Measurements from ENCODE around the gene TMOD2.

Gene TMOD2

GRCh38 chr15:51750792-51751696, at the start of gene TMOD2:
Gene TMOD2 (plus strand): TSS chr15:51751597. CDS start chr15:51766442, 14,845 bp downstream.
- peak within 1 kb of the TSS; percentile 20 to 64 (median 46); a peak in 18 of 22 replicates for H3K27ac ChIP-seq
- H3K9ac ChIP-seq: peak within 1 kb of the TSS; percentile 68 to 81 (median 79)
- peaks cover 0 to 13% (median 0%) of the 10 kb centered on the region in 11 experiments; a peak in 4 of 22 replicates for H3K27me3 ChIP-seq
- peak within 1 kb of the TSS; percentile 63 to 98 (median 92) for H3K4me2 ChIP-seq
- H4K20me1 ChIP-seq: peaks cover 0 to 6% (median 0%) of the 10 kb centered on the region in 11 experiments; a peak in 3 of 22 replicates
- H3K9me3 ChIP-seq (replicated peaks in 1 of 11): peaks cover 0 to 10% (median 0%) of the 10 kb centered on the region in 11 experiments; a peak in 4 of 22 replicates
- no peak for TF ChIP-seq Cebpa-rat (IDR thresholded peaks at IDR 0.05)
- H3K4me3 ChIP-seq: peak within 1 kb of the TSS; percentile 80 to 91 (median 85)
- H3K36me3 ChIP-seq: no peaks in the 10 kb centered on the region
- peaks cover 37 to 47% (median 44%) of the 10 kb centered on the region in 10 experiments for H3K4me1 ChIP-seq

GRCh38 chr15:51702710-51703109, 48.7 kb upstream of the TMOD2 start:
- TF ChIP-seq Cebpa-rat (IDR thresholded peaks at IDR 0.05): no peak
- Histone ChIP-seq H3K9me3 (replicated peaks in 1 of 11) (no peaks in the 10 kb centered on the region), H3K27ac (no peak overlapping the region)

GRCh38 chr15:51706291-51706690, 45.1 kb upstream of the TMOD2 start:
- Histone ChIP-seq H3K4me1 (no peaks in the 10 kb centered on the region), H3K27ac (no peak overlapping the region), H4K20me1 (no peaks in the 10 kb centered on the region), H3K4me2 (no peak overlapping the region), H3K27me3 (no peaks in the 10 kb centered on the region), H3K36me3 (0 out of 22 replicates have a peak, but pooled peaks cover 0 to 7% (median 0%) of the 10 kb centered on the region in 11 experiments), H3K9me3 (replicated peaks in 1 of 11) (peaks cover 0 to 13% (median 0%) of the 10 kb centered on the region in 11 experiments; a peak in 6 of 22 replicates), H3K4me3 (no peak overlapping the region), H3K9ac (no peak overlapping the region)
- no peak for TF ChIP-seq Cebpa-rat (IDR thresholded peaks at IDR 0.05)

More at GRCh38 chr15:51702710-51703109, 48.7 kb upstream of the TMOD2 start:
- Histone ChIP-seq H3K4me2 (no peak overlapping the region), H3K4me3 (no peak overlapping the region), H3K4me1 (no peaks in the 10 kb centered on the region), H3K27me3 (no peaks in the 10 kb centered on the region), H3K36me3 (no peaks in the 10 kb centered on the region), H3K9ac (no peak overlapping the region), H4K20me1 (no peaks in the 10 kb centered on the region)

- H3K4me2 ChIP-seq: no peak overlapping the region
- H3K9ac ChIP-seq: no peak overlapping the region
- 0 out of 22 replicates have a peak, but pooled peaks cover 0 to 7% (median 0%) of the 10 kb centered on the region in 11 experiments for H3K36me3 ChIP-seq
- no peak overlapping the region for H3K27ac ChIP-seq
- no peaks in the 10 kb centered on the region for H3K27me3 ChIP-seq
- H4K20me1 ChIP-seq: no peaks in the 10 kb centered on the region
- H3K4me3 ChIP-seq: no peak overlapping the region
- H3K4me1 ChIP-seq: no peaks in the 10 kb centered on the region
- peaks cover 0 to 13% (median 0%) of the 10 kb centered on the region in 11 experiments; a peak in 6 of 22 replicates for H3K9me3 ChIP-seq (replicated peaks in 1 of 11)
- TF ChIP-seq Cebpa-rat (IDR thresholded peaks at IDR 0.05): no peak
Measured at GRCh38 chr15:51706926-51707608, 44.3 kb upstream of the TMOD2 start.

GRCh38 chr15:51708013-51708412, 43.4 kb upstream of the TMOD2 start:
- no peak overlapping the region for H3K4me2 ChIP-seq
- no peak overlapping the region for H3K27ac ChIP-seq
- no peak overlapping the region for H3K4me3 ChIP-seq
- H3K36me3 ChIP-seq: 0 out of 22 replicates have a peak, but pooled peaks cover 0 to 7% (median 0%) of the 10 kb centered on the region in 11 experiments
- no peak overlapping the region for H3K9ac ChIP-seq
- no peaks in the 10 kb centered on the region for H4K20me1 ChIP-seq
- no peaks in the 10 kb centered on the region for H3K27me3 ChIP-seq
- no peaks in the 10 kb centered on the region for H3K4me1 ChIP-seq
- peaks cover 0 to 13% (median 0%) of the 10 kb centered on the region in 11 experiments; a peak in 6 of 22 replicates for H3K9me3 ChIP-seq (replicated peaks in 1 of 11)
- TF ChIP-seq Cebpa-rat (IDR thresholded peaks at IDR 0.05): no peak

DNA sequence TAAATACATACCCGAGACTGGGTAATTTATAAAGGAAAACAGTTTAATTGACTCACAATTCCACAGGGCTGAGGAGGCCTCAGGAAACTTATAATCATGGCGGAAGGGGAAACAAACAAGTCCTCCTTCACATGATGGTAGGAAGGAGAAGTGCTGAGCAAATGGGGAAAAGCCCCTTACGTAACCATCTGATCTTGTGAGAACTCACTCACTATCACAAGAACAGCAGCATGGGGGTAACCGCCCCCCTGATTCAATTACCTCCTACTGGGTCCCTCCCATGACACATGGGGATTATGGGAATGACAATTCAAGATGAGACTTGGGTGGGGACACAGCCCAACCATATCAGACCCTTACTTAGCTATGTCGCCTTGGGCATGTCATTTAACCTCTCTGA, 42.4 kb upstream of the TMOD2 start:
- Histone ChIP-seq H3K9me3 (replicated peaks in 1 of 11) (peaks cover 0 to 13% (median 0%) of the 10 kb centered on the region in 11 experiments; a peak in 6 of 22 replicates), H3K27me3 (no peaks in the 10 kb centered on the region), H4K20me1 (no peaks in the 10 kb centered on the region), H3K27ac (no peak overlapping the region), H3K4me1 (no peaks in the 10 kb centered on the region), H3K36me3 (0 out of 22 replicates have a peak, but pooled peaks cover 0 to 7% (median 0%) of the 10 kb centered on the region in 11 experiments), H3K4me3 (no peak overlapping the region), H3K4me2 (peak overlapping the region in 1 of 11 experiments; percentile 1; a peak in 1 of 22 replicates), H3K9ac (no peak overlapping the region)
- TF ChIP-seq Cebpa-rat (IDR thresholded peaks at IDR 0.05): no peak

DNA sequence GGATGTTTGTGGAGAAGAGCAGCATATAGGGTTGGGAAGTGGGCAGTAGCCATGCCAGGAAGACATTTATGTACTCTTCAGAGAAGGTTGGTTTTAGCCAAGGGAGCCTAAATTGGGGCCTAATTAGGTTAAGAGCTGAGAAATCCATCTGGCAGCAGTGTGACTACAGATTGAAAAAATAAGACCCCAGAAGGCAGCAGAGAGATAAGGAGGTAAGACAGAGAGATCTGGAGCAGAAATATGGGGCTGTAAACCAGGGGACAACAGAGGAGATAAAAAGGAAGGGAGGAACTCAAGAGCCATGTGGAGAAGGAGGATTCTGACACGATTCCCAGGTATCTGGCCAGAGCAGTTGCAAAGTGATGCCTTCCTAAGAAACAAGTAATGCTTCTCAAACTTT, 37.2 kb upstream of the TMOD2 start:
- Histone ChIP-seq H3K4me1 (no peaks in the 10 kb centered on the region), H3K36me3 (peaks cover 0 to 17% (median 1%) of the 10 kb centered on the region in 11 experiments; a peak in 5 of 22 replicates), H3K9me3 (replicated peaks in 1 of 11) (peaks cover 0 to 2% (median 0%) of the 10 kb centered on the region in 11 experiments; a peak in 6 of 22 replicates), H3K4me2 (no peak overlapping the region), H3K27me3 (no peaks in the 10 kb centered on the region), H4K20me1 (no peaks in the 10 kb centered on the region), H3K4me3 (no peak overlapping the region), H3K9ac (no peak overlapping the region), H3K27ac (no peak overlapping the region)
- TF ChIP-seq Cebpa-rat (IDR thresholded peaks at IDR 0.05): no peak

DNA sequence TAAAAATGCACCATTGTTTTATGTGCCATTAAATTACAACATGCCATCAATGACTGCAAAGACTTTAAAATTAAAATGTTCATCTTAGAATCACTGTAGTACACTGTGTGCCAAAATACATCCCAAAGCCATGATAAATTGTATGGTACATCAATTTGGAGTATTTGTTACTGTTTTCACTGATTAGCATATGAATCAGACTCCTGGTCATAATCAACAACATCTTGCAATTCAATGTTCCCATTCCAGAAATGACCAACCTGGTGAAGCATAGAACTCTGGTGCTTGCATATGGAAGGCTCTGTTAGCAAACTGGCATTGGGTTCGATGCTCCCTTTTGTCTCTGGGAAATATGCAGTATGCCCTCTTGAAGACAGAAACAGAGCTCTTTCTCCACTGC, 36.5 kb upstream of the TMOD2 start:
- no peaks in the 10 kb centered on the region for H3K9me3 ChIP-seq (replicated peaks in 1 of 11)

More for the DNA sequence above, 36.5 kb upstream of the TMOD2 start:
- H3K4me3 ChIP-seq: no peak overlapping the region
- no peaks in the 10 kb centered on the region for H4K20me1 ChIP-seq
- H3K36me3 ChIP-seq: peaks cover 0 to 21% (median 4%) of the 10 kb centered on the region in 11 experiments; a peak in 10 of 22 replicates
- H3K4me1 ChIP-seq: no peaks in the 10 kb centered on the region
- H3K27me3 ChIP-seq: no peaks in the 10 kb centered on the region
- no peak overlapping the region for H3K9ac ChIP-seq
- H3K4me2 ChIP-seq: no peak overlapping the region
- no peak overlapping the region for H3K27ac ChIP-seq
- no peak for TF ChIP-seq Cebpa-rat (IDR thresholded peaks at IDR 0.05)

Measured in BLaER1 treated with 17β-estradiol and CSF1 and Interleukin-3, amounts not matched to agents 10 nM and 100 nM (cell line).